NCI-H2107 (cell line): ENCODE results near the gene PGAP1.
A peak's percentile ranks its signal among the peaks of the same experiment; 100 is the strongest.
"Not testable (repeated sequence)": the region's sequence is repeated elsewhere in the genome, so short reads cannot be mapped to it uniquely, and the experiment has no call there.

Experiments
- DNase-seq: peaks from one replicate; lab custom pipeline; 2025; lab: John Stamatoyannopoulos, UW

PGAP1 gene

GRCh38 chr2:196944570-196944969, 18.1 kb upstream of the PGAP1 start:
- no peak for DNase-seq

GRCh38 chr2:196941398-196942078, 15.0 kb upstream of the PGAP1 start:
- DNase-seq = no peak

DNA sequence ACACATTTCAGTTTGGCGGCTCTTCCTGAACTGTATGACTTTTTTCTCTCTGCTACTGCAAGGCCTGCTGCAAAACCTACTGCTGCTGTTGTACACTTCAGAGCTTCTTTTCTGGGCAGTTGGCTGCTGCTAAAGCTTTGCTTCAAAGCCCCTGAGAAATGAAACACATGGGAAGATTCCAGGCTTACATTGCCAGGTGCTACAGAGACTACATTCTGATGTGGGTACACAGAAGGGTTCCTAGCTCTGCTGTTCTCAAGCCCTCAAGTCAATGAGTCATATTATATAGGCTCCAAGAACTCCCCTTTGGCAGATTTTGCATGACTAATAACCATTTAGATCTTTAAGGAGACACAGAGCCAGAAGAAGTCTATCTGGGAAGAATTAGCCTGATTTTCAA, 12.9 kb upstream of the PGAP1 start:
- DNase-seq = no peak

DNA sequence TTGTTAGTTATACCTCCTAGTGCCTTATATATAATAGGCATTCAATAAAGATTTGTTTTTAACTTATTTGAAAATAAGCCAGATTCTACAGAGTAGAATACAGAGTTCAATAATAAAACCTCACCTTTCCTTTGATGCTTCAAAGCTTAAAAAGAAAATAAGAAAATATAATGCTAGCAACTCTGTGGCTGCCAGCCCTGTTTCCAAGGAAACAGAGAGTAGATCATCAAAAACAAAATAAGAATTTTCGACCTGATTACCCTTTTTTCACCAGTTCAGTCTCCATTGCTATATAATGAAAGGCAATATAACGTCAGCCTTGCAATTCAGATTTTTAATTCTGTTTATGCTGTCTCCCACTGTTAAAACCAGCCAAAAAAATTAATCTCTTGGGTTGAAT, 8.9 kb upstream of the PGAP1 start:
- no peak for DNase-seq

DNA sequence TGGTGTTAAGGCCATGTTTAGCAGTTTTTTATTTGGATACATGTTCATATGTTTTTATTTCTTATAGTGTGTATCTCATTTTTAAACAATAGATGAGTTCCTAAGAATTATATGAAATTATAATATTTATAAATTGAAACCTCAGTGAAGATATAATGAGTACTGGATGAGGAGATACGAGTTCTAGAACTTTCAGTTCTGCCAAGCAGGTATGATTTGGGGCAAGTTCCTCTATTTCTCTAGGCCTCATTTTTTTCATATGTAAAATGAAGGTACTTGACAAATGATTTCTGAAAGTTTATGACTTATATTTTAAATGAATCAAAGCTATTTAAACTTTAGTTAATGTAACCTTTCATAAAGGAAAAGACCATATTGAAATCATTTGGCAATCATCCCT, 8.2 kb upstream of the PGAP1 start:
- no peak for DNase-seq

GRCh38 chr2:196931555-196931954, 5.0 kb upstream of the PGAP1 start:
- DNase-seq = no peak

DNA sequence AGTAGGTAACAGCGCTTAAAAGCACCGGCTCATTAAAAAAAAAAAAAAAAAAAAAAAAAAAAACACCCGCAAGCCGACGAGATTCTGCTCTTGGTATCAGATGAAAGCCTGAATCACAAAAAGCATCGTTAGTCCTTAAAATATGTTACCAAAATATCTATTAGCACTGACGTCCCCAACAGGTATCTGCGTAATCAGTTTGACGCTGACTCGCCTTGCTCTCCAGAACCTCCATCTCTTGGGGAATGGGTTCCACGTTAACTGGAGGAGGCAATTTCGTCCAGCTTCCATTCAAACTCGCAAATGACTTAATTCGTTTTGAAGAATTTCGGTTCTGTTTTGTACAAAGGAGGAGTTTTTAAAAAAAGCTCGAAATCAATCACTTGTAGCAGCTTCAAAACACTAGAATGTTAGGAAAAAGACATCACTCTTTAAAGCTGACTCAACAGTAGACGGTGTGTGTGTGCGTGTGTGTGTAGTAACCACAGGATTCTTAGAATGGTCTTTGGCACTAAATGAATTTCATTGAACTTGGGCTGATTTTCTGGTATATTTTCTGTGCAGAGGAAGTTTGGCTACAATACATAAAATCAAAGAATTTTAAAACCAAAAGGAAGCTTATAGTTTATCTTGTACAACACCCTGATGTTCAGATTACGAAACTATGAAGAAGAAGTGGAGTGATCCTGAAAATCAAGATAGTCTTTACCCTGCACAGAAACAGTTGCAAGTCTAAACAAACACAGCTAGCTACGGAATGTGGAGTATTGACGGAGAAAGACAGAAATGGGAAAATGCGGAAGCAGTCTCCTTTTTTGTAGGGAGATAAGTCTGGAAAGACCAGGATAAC, 1.1 kb upstream of the PGAP1 start:
- DNase-seq = no peak

DNA sequence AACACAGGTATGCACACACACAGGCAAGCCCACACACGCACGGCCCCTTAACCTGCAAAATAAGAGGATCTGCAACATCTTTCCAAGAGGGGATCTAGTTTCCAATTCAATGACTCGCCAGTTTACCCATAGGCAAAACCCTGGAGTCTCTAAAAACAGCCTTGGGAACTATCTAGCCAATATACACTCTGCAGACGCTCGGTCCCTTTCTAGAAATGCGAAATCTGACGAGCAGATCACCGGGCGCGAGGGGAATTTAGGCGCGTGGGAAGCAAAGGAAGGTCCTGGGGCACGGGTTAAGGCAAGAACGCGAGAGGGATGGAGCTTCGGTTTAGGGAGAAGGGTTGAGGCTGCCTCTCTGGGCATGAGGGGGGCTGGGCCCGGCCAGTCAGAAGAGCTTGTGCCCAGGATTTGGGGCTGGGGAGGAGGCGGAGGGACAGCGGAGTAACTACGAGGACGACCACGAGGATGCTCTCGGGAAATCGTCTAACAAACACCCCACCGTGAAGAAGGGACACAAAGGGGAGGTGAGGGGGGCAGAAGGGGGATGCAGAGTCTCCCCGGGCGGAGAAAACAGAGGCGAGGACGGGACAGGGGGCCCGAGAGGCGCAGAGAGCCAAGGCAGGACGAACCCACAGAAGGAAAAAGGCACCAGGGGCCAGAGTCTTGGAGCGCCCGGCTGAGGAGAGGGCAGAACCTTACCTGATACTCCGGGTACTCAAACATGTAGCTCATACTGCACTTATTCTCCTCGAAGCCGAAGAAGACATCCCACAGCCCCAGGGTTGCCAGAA, 542 bp downstream of the PGAP1 start:
- no peak for DNase-seq

GRCh38 chr2:196925051-196925767, 1.3 kb downstream of the PGAP1 start:
- DNase-seq = peak; percentile 23

- no peak for DNase-seq
Measured at GRCh38 chr2:196924051-196924450, 2.5 kb downstream of the PGAP1 start.

- no peak for DNase-seq
Measured at GRCh38 chr2:196918927-196919326, 7.6 kb downstream of the PGAP1 start.

- no peak for DNase-seq
Measured at GRCh38 chr2:196917802-196918201, 8.7 kb downstream of the PGAP1 start.

DNA sequence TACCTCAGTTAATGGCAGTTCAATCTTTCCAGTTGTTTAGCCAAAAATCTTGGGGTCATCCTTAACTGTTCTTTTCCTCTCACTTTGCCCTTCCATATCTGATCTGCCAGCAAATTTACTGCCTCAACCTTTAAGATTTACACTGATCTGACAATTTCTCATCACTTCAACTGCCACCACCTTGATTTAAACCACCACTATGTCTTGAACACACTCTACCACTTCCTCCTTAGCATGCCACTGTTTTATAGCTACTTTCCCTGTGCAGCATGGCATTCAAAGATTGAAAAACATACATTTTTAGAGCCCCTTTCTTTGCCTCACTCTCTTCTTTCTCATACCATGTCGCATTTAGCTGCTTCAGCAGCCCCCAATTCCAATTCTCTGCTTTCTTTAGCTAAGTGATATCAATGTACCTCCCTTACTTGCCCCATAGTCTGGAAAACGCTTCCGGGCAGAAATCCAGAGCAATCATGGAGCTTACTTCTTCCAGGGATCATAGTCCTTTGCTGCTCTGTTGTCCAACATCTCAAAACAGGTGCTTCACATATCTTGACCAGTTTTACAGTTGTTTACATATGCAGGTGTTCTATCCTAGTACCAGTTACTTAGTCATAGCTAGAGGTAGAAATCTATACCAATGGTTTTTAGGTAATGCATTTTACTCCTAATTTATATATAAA, 10.9 kb downstream of the PGAP1 start:
- DNase-seq = no peak

DNA sequence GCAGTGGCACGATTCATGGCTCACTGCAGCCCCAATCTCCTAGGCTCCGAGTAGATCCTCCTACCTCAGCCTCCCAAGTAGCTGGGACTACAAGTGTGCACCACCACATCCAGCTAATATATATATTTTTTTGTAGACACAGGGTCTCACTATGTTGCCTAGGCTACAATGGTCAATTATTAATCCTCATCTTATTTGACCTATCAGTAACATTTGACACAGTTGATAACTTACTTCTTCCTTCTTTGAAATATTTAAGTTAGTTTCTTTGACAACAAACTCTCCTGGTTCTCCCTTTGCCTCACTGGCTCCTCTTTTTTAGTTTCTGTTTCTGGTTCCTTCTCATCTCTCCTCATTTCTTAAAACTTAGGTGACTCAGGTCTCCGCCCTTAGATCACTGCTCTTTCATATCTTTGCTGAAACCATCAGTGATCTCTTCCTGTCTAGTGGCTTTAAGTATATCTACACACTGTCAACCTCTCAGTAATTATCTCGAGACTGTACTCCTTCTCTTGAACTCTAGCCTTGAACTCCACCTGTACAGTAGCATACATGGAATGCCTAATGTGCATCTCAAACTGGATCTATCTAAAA, 11.5 kb downstream of the PGAP1 start:
- no peak for DNase-seq

- no peak for DNase-seq
Measured at GRCh38 chr2:196913691-196914090, 12.8 kb downstream of the PGAP1 start.

- not testable (repeated sequence) for DNase-seq
Measured at GRCh38 chr2:196905365-196905764, 21.1 kb downstream of the PGAP1 start.

- no peak for DNase-seq
Measured at GRCh38 chr2:196902828-196903227, 23.7 kb downstream of the PGAP1 start.

- no peak for DNase-seq
Measured at GRCh38 chr2:196900843-196901242, 25.7 kb downstream of the PGAP1 start.

GRCh38 chr2:196899976-196900375, 26.5 kb downstream of the PGAP1 start:
- DNase-seq = no peak

DNA sequence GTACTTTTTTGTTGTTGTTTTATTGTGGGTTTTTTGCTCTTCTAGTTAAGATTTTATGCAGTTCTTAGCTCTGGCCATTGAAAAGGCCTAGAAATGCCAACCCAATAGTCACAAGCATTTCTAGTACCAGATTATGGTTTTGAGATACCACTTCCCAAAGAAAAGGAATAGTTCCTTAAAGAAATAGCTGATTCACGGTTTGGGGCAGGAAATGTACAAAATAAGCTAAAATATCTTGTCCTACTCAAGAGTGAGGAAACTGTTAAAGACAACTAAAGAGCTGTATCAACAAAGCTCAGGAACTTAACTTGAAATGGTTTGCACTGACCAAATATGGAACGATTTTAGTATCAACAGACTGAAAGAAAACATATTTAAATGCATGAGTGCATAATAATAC, 35.4 kb downstream of the PGAP1 start:
- no peak for DNase-seq

GRCh38 chr2:196887431-196887830, 39.1 kb downstream of the PGAP1 start:
- no peak for DNase-seq
